Colonic mucosa (tissue), 4 donors: ENCODE measurements around the gene AATF. TPM values are rescaled to one million over a fixed set of nuclear protein-coding genes. Genes with fewer than 3 reads are reported as not detected.

ENCODE experiments used
- DNase-seq: peaks from one replicate; pipeline ENCODE4 v3.0.0-alpha.2; 2020
- H3K27ac ChIP-seq: fragments of 200-600 bp; one replicate; pipeline ENCODE4 v1.8.0; 2021
- H3K27me3 ChIP-seq: fragments of 200-600 bp; one replicate; pipeline ENCODE4 v1.8.0; 2021
- H3K36me3 ChIP-seq: fragments of 200-600 bp; one replicate; pipeline ENCODE4 v1.8.0; 2021
- H3K4me1 ChIP-seq: fragments of 200-600 bp; one replicate; pipeline ENCODE4 v1.8.0; 2021; ENCODE audit warnings: mild to moderate bottlenecking
- H3K4me3 ChIP-seq: fragments of 200-600 bp; one replicate; pipeline ENCODE4 v1.8.0; 2021
- H3K9ac ChIP-seq, 2 donors: one replicate each; pipeline ENCODE4 v1.7.0; 2013; ENCODE audit warnings: control low read depth in 2 of 2, low read depth in 2 of 2, low read length in 2 of 2
- H3K9me3 ChIP-seq: fragments of 200-600 bp; one replicate; pipeline ENCODE4 v1.8.0; 2021
- CTCF ChIP-seq: fragments of 200-600 bp; IDR thresholded peaks from one replicate; pipeline ENCODE4 v1.8.0; 2022; ENCODE audit warnings: antibody characterized with exemption, mild to moderate bottlenecking
- intact Hi-C: fragments of 100-400 bp; cut with DNase I; formaldehyde crosslinking; loops from one replicate; pipeline ENCODE4 v1.14.1; 2022
- total RNA-seq, 2 donors: library from RNA; stranded (reverse); fragmentation: NEBNext Ultra II Directional in 1 of 2; extraction: Animal tissue kit (Norgen Biotek cat#: 25700) in 1 of 2; gene quantifications; one replicate each; pipeline ENCODE4 v1.2.1, GENCODE V29; 2021
- donor health status: healthy.
- donor health status: DM: no; HTN: no; CAD: no.
- donor health status: DM: no; HTN: no; CAD: no.

Gene AATF
- total RNA-seq, 2 donors from 2014 or later: 30.0 to 54.8 TPM

- intact Hi-C loops: no loop called here
- Histone ChIP-seq H3K9ac (no peak overlapping the region), H3K36me3 (no peaks in the 10 kb centered on the region), H3K27me3 (no peaks in the 10 kb centered on the region), H3K4me3 (no peak overlapping the region), H3K27ac (no peak overlapping the region), H3K4me1 (no peaks in the 10 kb centered on the region), H3K9me3 (no peaks in the 10 kb centered on the region)
- DNase-seq: no peak
- TF ChIP-seq CTCF: no peak
Measured at GRCh38 chr17:36980280-36980761, 31.6 kb downstream of the AATF start.

GRCh38 chr17:36983618-36984017 is 34.9 kb downstream of the AATF start:
- Histone ChIP-seq H3K4me3 (no peak overlapping the region), H3K27me3 (no peaks in the 10 kb centered on the region), H3K4me1 (no peaks in the 10 kb centered on the region), H3K9me3 (no peaks in the 10 kb centered on the region), H3K9ac (no peak overlapping the region), H3K27ac (no peak overlapping the region), H3K36me3 (peaks cover 4% of the 10 kb centered on the region)
- no peak for DNase-seq
- intact Hi-C loops: no loop called here
- no peak for TF ChIP-seq CTCF

- H3K9ac ChIP-seq: no peak overlapping the region
- intact Hi-C loops: no loop called here
- H3K4me1 ChIP-seq: no peaks in the 10 kb centered on the region
- H3K4me3 ChIP-seq: no peak overlapping the region
- DNase-seq: no peak
- H3K36me3 ChIP-seq: peaks cover 6% of the 10 kb centered on the region
- TF ChIP-seq CTCF: no peak
- no peak overlapping the region for H3K27ac ChIP-seq
- H3K27me3 ChIP-seq: no peaks in the 10 kb centered on the region
- H3K9me3 ChIP-seq: no peaks in the 10 kb centered on the region
Measured at GRCh38 chr17:36989173-36989572, 40.4 kb downstream of the AATF start.

GRCh38 chr17:36992701-36993100 is 43.9 kb downstream of the AATF start:
- no peak for TF ChIP-seq CTCF
- peaks cover 11% of the 10 kb centered on the region for H3K36me3 ChIP-seq
- no peaks in the 10 kb centered on the region for H3K4me1 ChIP-seq
- intact Hi-C loops: no loop called here
- no peak overlapping the region for H3K9ac ChIP-seq
- H3K9me3 ChIP-seq: no peaks in the 10 kb centered on the region
- DNase-seq: no peak
- no peak overlapping the region for H3K4me3 ChIP-seq
- no peaks in the 10 kb centered on the region for H3K27me3 ChIP-seq
- no peak overlapping the region for H3K27ac ChIP-seq

- no peak for TF ChIP-seq CTCF
- H3K9me3 ChIP-seq: no peaks in the 10 kb centered on the region
- peaks cover 11% of the 10 kb centered on the region for H3K36me3 ChIP-seq
- no peak overlapping the region for H3K4me3 ChIP-seq
- intact Hi-C loops: no loop called here
- H3K27me3 ChIP-seq: no peaks in the 10 kb centered on the region
- H3K9ac ChIP-seq: no peak overlapping the region
- no peak overlapping the region for H3K27ac ChIP-seq
- DNase-seq: no peak
- no peaks in the 10 kb centered on the region for H3K4me1 ChIP-seq
Measured at GRCh38 chr17:36993227-36993626, 44.5 kb downstream of the AATF start.

GRCh38 chr17:36994438-36994837 is 45.7 kb downstream of the AATF start:
- Histone ChIP-seq H3K4me1 (no peaks in the 10 kb centered on the region), H3K36me3 (peaks cover 5% of the 10 kb centered on the region), H3K9ac (no peak overlapping the region), H3K27me3 (no peaks in the 10 kb centered on the region), H3K9me3 (no peaks in the 10 kb centered on the region), H3K27ac (no peak overlapping the region), H3K4me3 (no peak overlapping the region)
- intact Hi-C loops: no loop called here
- TF ChIP-seq CTCF: no peak
- no peak for DNase-seq
